K562 (cell line): ENCODE data around the gene STOX2. TPM values are rescaled to one million over a fixed set of nuclear protein-coding genes. Genes with fewer than 3 reads are reported as not detected.

ENCODE experiments used
- ATAC-seq: fragments of 200-7000 bp; cut with Tn5 transposase; 3 replicates; pipeline ENCODE4 v1.9.1; 2020; ENCODE audit warnings: moderate library complexity
- BruUV-seq: library from RNA; stranded (reverse); fragments of 400-500 nt; replicated peaks from 2 replicates; lab custom pipeline; 2021; lab: Mats Ljungman, UMichigan
- CTCF ChIA-PET: fragments of 300-600 bp; formaldehyde crosslinking; extraction: SDS; loops from one replicate; lab custom pipeline; 2021; ENCODE audit warnings: low intra/inter-chr PET ratio; lab: Yijun Ruan, JAX
- POLR2A ChIA-PET: fragments of 300-600, 350-650 bp; sonication (Branson Sonifier 250); formaldehyde crosslinking; extraction: SDS; loops from one replicate; lab custom pipeline; 2021; ENCODE audit warnings: antibody characterized with exemption, inconsistent platforms; lab: Yijun Ruan, JAX
- DNase-seq, 4 experiments: peaks; one replicate each; pipeline versions ENCODE4 v3.0.0 to v3.0.0-alpha.2; 2011 to 2018; ENCODE audit warnings: low spot score in 3 of 4, mixed read lengths in 3 of 4; ENCODE audit errors: extremely low read depth in 1 of 4
- FAIRE-seq: peaks from 2 replicates; lab custom pipeline; 2011; peaks lifted over from hg19 to GRCh38; lab: Jason Lieb, UNC
- H2AFZ ChIP-seq: 2 replicates; pipeline ENCODE4 v1.6.0; 2011; ENCODE audit warnings: low read depth, low read length, control low read depth, inconsistent platforms
- H3K27ac ChIP-seq: fragments of 200-600 bp; 3 replicates; pipeline ENCODE4 v1.8.0; 2011; ENCODE audit warnings: low read depth, mild to moderate bottlenecking, control low read depth, inconsistent platforms, low read length, moderate library complexity, mixed read lengths; ENCODE audit errors: extremely low read depth
- H3K27me3 ChIP-seq, 2 experiments: fragments of 300-600 bp in 1 of 2; 2 replicates in 1 of 2; 3 replicates in 1 of 2; pipeline versions ENCODE4 v1.6.0 to v1.8.0; 2011; ENCODE audit warnings: inconsistent platforms in 2 of 2, low read length in 2 of 2, mild to moderate bottlenecking in 1 of 2, mixed read lengths in 1 of 2, moderate library complexity in 1 of 2; ENCODE audit not compliant: control insufficient read depth in 2 of 2, insufficient read depth in 2 of 2
- H3K36me3 ChIP-seq: fragments of 300-600 bp; 3 replicates; pipeline ENCODE4 v1.8.0; 2011; ENCODE audit warnings: mild to moderate bottlenecking, low read length, inconsistent platforms; ENCODE audit not compliant: control insufficient read depth, insufficient read depth
- H3K4me1 ChIP-seq, 2 experiments: fragments of 200-600 bp in 1 of 2; replicated peaks in 1 of 2; 2 replicates in 1 of 2; 3 replicates in 1 of 2; pipeline versions ENCODE4 v1.5.1 to v1.8.0; 2011; ENCODE audit warnings: inconsistent platforms in 2 of 2, low read length in 2 of 2, mild to moderate bottlenecking in 1 of 2, mixed read lengths in 1 of 2, moderate library complexity in 1 of 2; ENCODE audit not compliant: control insufficient read depth in 2 of 2, insufficient read depth in 2 of 2
- H3K4me2 ChIP-seq: 2 replicates; pipeline ENCODE4 v1.6.1; 2011; ENCODE audit warnings: low read length, control low read depth, inconsistent platforms, mixed read lengths; ENCODE audit not compliant: insufficient read depth
- H3K4me3 ChIP-seq: fragments of 200-600 bp; sonication (generic), shearing (Covaris generic); 2 replicates; pipeline ENCODE4 v1.5.1; 2016; ENCODE audit warnings: control low read depth, inconsistent platforms
- H3K79me2 ChIP-seq: fragments of 200-600 bp; 3 replicates; pipeline ENCODE4 v1.8.0; 2011; ENCODE audit warnings: low read length, inconsistent platforms; ENCODE audit not compliant: control insufficient read depth, insufficient read depth
- H3K9ac ChIP-seq, 2 experiments: 2 replicates each; pipeline versions ENCODE4 v1.6.0 to v1.6.1; 2011; ENCODE audit warnings: low read depth in 2 of 2, low read length in 2 of 2, control low read depth in 1 of 2, inconsistent platforms in 1 of 2, mild to moderate bottlenecking in 1 of 2, mixed read lengths in 1 of 2; ENCODE audit not compliant: insufficient read depth in 1 of 2
- H3K9me1 ChIP-seq: one replicate; pipeline ENCODE4 v1.6.0; 2011; ENCODE audit warnings: inconsistent platforms, mild to moderate bottlenecking, low read length, moderate library complexity; ENCODE audit not compliant: control insufficient read depth, insufficient read depth
- H3K9me3 ChIP-seq: replicated peaks from 2 replicates; pipeline ENCODE4 v1.5.1; 2011; ENCODE audit warnings: low read depth, low read length, inconsistent platforms; ENCODE audit not compliant: control insufficient read depth, insufficient read depth
- H4K20me1 ChIP-seq: replicated peaks from 2 replicates; pipeline ENCODE4 v1.6.1; 2011; ENCODE audit warnings: low read length, inconsistent platforms, mixed read lengths; ENCODE audit not compliant: control insufficient read depth, insufficient read depth
- ETV6 ChIP-seq, 3 experiments: fragments of 150-350 bp in 1 of 3; sonication (generic) in 1 of 3; formaldehyde crosslinking in 1 of 3; IDR thresholded peaks; 2 replicates each; pipeline versions ENCODE4 v1.6.1 to v1.8.0; 2014 to 2022; ENCODE audit warnings: borderline replicate concordance in 2 of 3, low read depth in 2 of 3, antibody characterized with exemption in 1 of 3, low read length in 1 of 3, mild to moderate bottlenecking in 1 of 3, missing genetic modification reagents in 1 of 3
- GTF2A2 ChIP-seq: IDR thresholded peaks from 2 replicates; pipeline ENCODE4 v1.6.1; 2016; ENCODE audit warnings: mild to moderate bottlenecking, missing genetic modification characterization, missing compliant biosample characterization
- HIVEP1 ChIP-seq: fragments of 250-450 bp; sonication (Bioruptor Pico); IDR thresholded peaks from 2 replicates; pipeline ENCODE4 v1.4.0; 2020; ENCODE audit warnings: mild to moderate bottlenecking
- KAT8 ChIP-seq: fragments of 450-650 bp; IDR thresholded peaks from 2 replicates; pipeline ENCODE4 v1.6.1; 2016; ENCODE audit warnings: low read depth, mild to moderate bottlenecking
- NR2C1 ChIP-seq, 2 experiments: fragments of 450-650 bp; IDR thresholded peaks; 2 replicates each; pipeline ENCODE4 v1.6.1; 2017; ENCODE audit warnings: mild to moderate bottlenecking in 2 of 2, antibody characterized with exemption in 1 of 2, inconsistent platforms in 1 of 2, missing compliant biosample characterization in 1 of 2, missing genetic modification characterization in 1 of 2
- RCOR1 ChIP-seq, 2 experiments: IDR thresholded peaks; 2 replicates each; pipeline ENCODE4 v1.6.1; 2012; ENCODE audit warnings: low read depth in 2 of 2, low read length in 2 of 2, borderline replicate concordance in 1 of 2, improper control_type of control experiment in 1 of 2
- WGBS: fragments of 100-300 bp; shearing (Covaris generic); methylation state at CpG from one replicate; pipeline ENCODE4 v1.1.6; 2016; ENCODE audit warnings: low coverage, mixed read lengths; ENCODE audit not compliant: insufficient coverage; ENCODE audit errors: missing lambda C conversion rate; 5-methylcytosine and 5-hydroxymethylcytosine counted together
- in situ Hi-C: fragments of 300-500 bp; cut with MboI; formaldehyde crosslinking; loops from 4 replicates; pipeline ENCODE4 v1.15.0; 2018; ENCODE audit warnings: inconsistent platforms, mixed read lengths
- intact Hi-C: fragments of 100-400 bp; cut with micrococcal nuclease; formaldehyde crosslinking; loops from 2 replicates; pipeline ENCODE4 v1.14.2; 2022
- polyA plus RNA-seq, 8 experiments: library from polyadenylated mRNA; depleted of rRNA in 4 of 8; stranded (reverse) in 5 of 8; unstranded in 3 of 8; fragments of >200 nt; fragmentation: Nextera tagmentation in 2 of 8; fragmentation: Illumina TruSeq in 1 of 8; extraction: Ambion mirVana in 2 of 8; extraction: Trizol in 1 of 8; gene quantifications; 2 replicates each; pipeline versions ENCODE4 v1.2.1 to v1.2.3, GENCODE V29; 2011 to 2014; ENCODE audit warnings: inconsistent platforms in 1 of 8, missing spikeins in 1 of 8
- total RNA-seq, 7 experiments: library from RNA; depleted of rRNA in 6 of 7; stranded (reverse); fragments of >200 nt in 6 of 7; fragmentation: Illumina TruSeq in 2 of 7; extraction: Trizol in 2 of 7; gene quantifications; 2 replicates each; pipeline versions ENCODE4 v1.2.1 to v1.2.3, GENCODE V29; 2011 to 2021; ENCODE audit warnings: low replicate concordance in 1 of 7
- TF ChIP-seq, protein P1 (sequence below): fragments of 250-450 bp; sonication (Bioruptor Pico); IDR thresholded peaks from 2 replicates; pipeline ENCODE4 v1.8.0; 2022; ENCODE audit warnings: moderate library complexity, mild to moderate bottlenecking, inconsistent platforms

The STOX2 gene
- total and polyA plus RNA-seq, 9 of the 15 experiments (the other 6 are each of a cell fraction or from before 2014, with no cell fraction given) = not detected

DNA sequence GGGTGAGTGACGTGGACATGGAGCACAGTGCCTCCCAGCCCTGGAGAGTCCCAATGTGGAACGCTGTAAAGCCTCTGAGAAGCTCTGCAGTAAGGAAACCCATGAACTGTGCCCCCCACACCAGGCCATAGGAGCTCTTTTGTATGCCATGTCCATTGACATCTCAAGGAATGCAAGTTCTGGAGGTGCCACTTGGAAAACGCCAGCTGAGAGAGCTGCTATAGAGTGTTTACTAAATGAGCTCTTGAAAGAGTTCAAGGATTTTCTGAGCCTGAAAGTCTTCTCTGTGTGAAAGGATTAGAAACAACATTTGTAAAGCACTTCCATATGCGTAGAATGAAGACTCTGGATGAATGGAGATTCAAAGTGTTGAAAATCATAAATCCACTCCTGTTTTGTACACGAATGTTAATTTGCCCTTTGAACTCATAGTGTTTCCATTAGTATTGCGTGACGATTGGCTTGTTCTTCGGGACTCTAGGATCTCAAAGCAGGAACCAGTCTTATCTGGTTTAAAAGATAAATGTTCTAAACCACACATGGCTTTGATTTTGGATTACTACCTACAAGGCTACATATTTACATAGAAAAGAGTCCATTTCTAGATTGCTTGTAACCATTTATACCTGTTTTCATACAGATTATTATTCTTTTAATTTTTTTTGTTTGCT lies 41.8 kb upstream of the STOX2 start:
- H3K4me1 ChIP-seq = no peaks in the 10 kb centered on the region
- H3K4me2 ChIP-seq = no peak overlapping the region
- H3K27me3 ChIP-seq = peaks cover 28 to 44% of the 10 kb centered on the region in 2 experiments
- H3K9me1 ChIP-seq = no peaks in the 10 kb centered on the region
- ATAC-seq (no peak), DNase-seq (no peak), FAIRE-seq (no peak)
- under 1% methylated on average over 8 of the region's 8 CpGs for WGBS
- ChIA-PET CTCF (no interaction called here), POLR2A (no interaction called here)
- no peak for TF ChIP-seq KAT8
- no peak for TF ChIP-seq GTF2A2 (tag)
- no peak for TF ChIP-seq RCOR1 (IDR thresholded peaks at IDR 0.05; ENCODE audit: borderline replicate concordance in 1 of 2, low read depth in 2 of 2, low read length in 2 of 2)
- TF ChIP-seq ETV6 (IDR thresholded peaks at IDR 0.05; ENCODE audit: borderline replicate concordance in 1 of 2, low read depth in 2 of 2, low read length in 1 of 2) = no peak
- no peak for TF ChIP-seq ETV6 (CRISPR knock-in tag; IDR thresholded peaks at IDR 0.05; ENCODE audit: borderline replicate concordance)
- no peak for TF ChIP-seq NR2C1 (IDR thresholded peaks at IDR 0.05)
- TF ChIP-seq NR2C1 (tag; IDR thresholded peaks at IDR 0.05) = no peak
- TF ChIP-seq, protein P1, sequence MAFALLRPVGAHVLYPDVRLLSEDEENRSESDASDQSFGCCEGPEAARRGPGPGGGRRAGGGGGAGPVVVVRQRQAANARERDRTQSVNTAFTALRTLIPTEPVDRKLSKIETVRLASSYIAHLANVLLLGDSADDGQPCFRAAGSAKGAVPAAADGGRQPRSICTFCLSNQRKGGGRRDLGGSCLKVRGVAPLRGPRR (CRISPR knock-in tag) = no peak
- no peak for TF ChIP-seq HIVEP1
- in situ Hi-C loops = no loop called here
- H3K9ac ChIP-seq = no peak overlapping the region
- intact Hi-C loops = no loop called here
- H3K4me3 ChIP-seq = no peak overlapping the region
- H4K20me1 ChIP-seq = no peaks in the 10 kb centered on the region
- no peaks in the 10 kb centered on the region for H3K9me3 ChIP-seq
- H3K27ac ChIP-seq = no peak overlapping the region
- H2AFZ ChIP-seq = no peak overlapping the region
- no peaks in the 10 kb centered on the region for H3K36me3 ChIP-seq
- BruUV-seq = no TSS peak
- H3K79me2 ChIP-seq = no peaks in the 10 kb centered on the region
